ENCODE data around the gene CTNS.

DNA sequence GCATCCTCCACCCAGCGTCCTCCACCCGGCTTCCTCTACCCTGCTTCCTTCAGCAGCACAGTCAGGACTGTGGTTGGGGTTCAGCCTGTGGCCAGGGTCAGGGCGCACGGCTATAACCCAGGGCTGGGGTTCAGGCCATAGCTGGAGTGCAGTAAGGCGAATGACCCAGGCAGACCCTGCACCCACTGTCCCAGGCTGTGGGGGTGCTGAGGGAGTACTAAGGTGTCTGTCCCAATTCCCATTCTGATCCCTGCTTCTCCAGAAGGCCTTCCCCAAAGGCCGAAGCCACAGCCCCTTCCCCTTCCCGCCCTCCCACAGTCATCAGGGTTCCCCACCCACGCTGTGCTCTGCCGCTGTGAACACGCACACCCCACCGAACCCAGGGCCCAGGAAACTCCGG is 44.5 kb downstream of the CTNS start:
- TF ChIP-seq, protein P1, sequence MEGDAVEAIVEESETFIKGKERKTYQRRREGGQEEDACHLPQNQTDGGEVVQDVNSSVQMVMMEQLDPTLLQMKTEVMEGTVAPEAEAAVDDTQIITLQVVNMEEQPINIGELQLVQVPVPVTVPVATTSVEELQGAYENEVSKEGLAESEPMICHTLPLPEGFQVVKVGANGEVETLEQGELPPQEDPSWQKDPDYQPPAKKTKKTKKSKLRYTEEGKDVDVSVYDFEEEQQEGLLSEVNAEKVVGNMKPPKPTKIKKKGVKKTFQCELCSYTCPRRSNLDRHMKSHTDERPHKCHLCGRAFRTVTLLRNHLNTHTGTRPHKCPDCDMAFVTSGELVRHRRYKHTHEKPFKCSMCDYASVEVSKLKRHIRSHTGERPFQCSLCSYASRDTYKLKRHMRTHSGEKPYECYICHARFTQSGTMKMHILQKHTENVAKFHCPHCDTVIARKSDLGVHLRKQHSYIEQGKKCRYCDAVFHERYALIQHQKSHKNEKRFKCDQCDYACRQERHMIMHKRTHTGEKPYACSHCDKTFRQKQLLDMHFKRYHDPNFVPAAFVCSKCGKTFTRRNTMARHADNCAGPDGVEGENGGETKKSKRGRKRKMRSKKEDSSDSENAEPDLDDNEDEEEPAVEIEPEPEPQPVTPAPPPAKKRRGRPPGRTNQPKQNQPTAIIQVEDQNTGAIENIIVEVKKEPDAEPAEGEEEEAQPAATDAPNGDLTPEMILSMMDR (conservative IDR thresholded peaks at IDR 0.05 in 1 of 2, IDR thresholded peaks at IDR 0.05 in 1 of 2; ENCODE audit: extremely low read depth in 1 of 2, insufficient read depth in 1 of 2, low read depth in 1 of 2, low read length in 2 of 2) = no peak
- TF ChIP-seq EZH2 (IDR thresholded peaks at IDR 0.05; ENCODE audit: borderline replicate concordance, low read length) = no peak
